HCT116 (cell line): Measurements from ENCODE around the gene ARID3A. TPM values are rescaled to one million over a fixed set of nuclear protein-coding genes. Genes with fewer than 3 reads are reported as not detected.

Experiments
- ATAC-seq: fragments of 200-7000 bp; cut with Tn5 transposase; 2 replicates; pipeline ENCODE4 v1.9.1; 2020; ENCODE audit warnings: mild to moderate bottlenecking, moderate library complexity
- BruUV-seq: library from RNA; stranded (reverse); fragments of 400-500 nt; replicated peaks from 2 replicates; lab custom pipeline; 2021; lab: Mats Ljungman, UMichigan
- CTCF ChIA-PET: fragments of 300-600 bp; sonication (Branson Sonifier 250); formaldehyde crosslinking; loops from one replicate; lab custom pipeline; 2021; ENCODE audit warnings: antibody characterized with exemption; lab: Charles Lee
- POLR2A ChIA-PET: fragments of 300-600, 350-600 bp; sonication (Branson Sonifier 250); formaldehyde crosslinking; loops from one replicate; lab custom pipeline; 2021; ENCODE audit warnings: antibody characterized with exemption; lab: Charles Lee
- RAD21 ChIA-PET, 2 experiments: fragments of 300-600 bp; sonication (Branson Sonifier 250); formaldehyde crosslinking; loops; one replicate each; lab custom pipeline; 2023; ENCODE audit warnings: low total read pairs in 2 of 2; ENCODE audit not compliant: uncharacterized antibody in 2 of 2, unreplicated experiment in 2 of 2, low non-redundant PET in 1 of 2; lab: Charles Lee
- DNase-seq: peaks from one replicate; pipeline ENCODE4 v3.0.0-alpha.2; 2010; ENCODE audit warnings: low read depth, low spot score
- H2AFZ ChIP-seq: fragments of 200-600 bp; shearing (Covaris generic), sonication (generic); 2 replicates; pipeline ENCODE4 v1.6.1; 2017; ENCODE audit warnings: low read depth, mixed run types, mixed read lengths, antibody characterized with exemption, low read length; ENCODE audit not compliant: poor library complexity, severe bottlenecking
- H3K27ac ChIP-seq: 2 replicates; pipeline ENCODE4 v1.5.1; 2012; ENCODE audit warnings: low read depth, low read length
- H3K27me3 ChIP-seq: fragments of 200-600 bp; sonication (generic); 2 replicates; pipeline ENCODE4 v1.6.1; 2016; ENCODE audit warnings: mixed run types, low read length, mixed read lengths; ENCODE audit not compliant: insufficient read depth
- H3K36me3 ChIP-seq, 2 experiments: fragments of 200-500 bp in 1 of 2; fragments of 200-600 bp in 1 of 2; sonication (Bioruptor generic) in 1 of 2; sonication (generic) in 1 of 2; 2 replicates each; pipeline versions ENCODE4 v1.5.1 to v1.6.1; 2014 to 2016; ENCODE audit warnings: low read length in 2 of 2, inconsistent platforms in 1 of 2, mixed read lengths in 1 of 2, mixed run types in 1 of 2; ENCODE audit not compliant: insufficient read depth in 2 of 2, control insufficient read depth in 1 of 2
- H3K4me1 ChIP-seq, 2 experiments: fragments of 200-600 bp in 1 of 2; sonication (generic) in 1 of 2; 2 replicates each; pipeline versions ENCODE4 v1.5.1 to v1.6.1; 2012 to 2017; ENCODE audit warnings: low read length in 2 of 2, inconsistent platforms in 1 of 2, mild to moderate bottlenecking in 1 of 2, mixed read lengths in 1 of 2, mixed run types in 1 of 2, moderate library complexity in 1 of 2; ENCODE audit not compliant: insufficient read depth in 2 of 2, control insufficient read depth in 1 of 2
- H3K4me2 ChIP-seq: fragments of 200-600 bp; sonication (generic); 2 replicates; pipeline ENCODE4 v1.6.1; 2017; ENCODE audit warnings: mixed run types, low read length, mixed read lengths
- H3K4me3 ChIP-seq, 2 experiments: fragments of 200-600 bp in 1 of 2; sonication (generic) in 1 of 2; replicated peaks in 1 of 2; 2 replicates each; pipeline ENCODE4 v1.5.1; 2011 to 2016; ENCODE audit warnings: low read length in 2 of 2, control low read depth in 1 of 2, low read depth in 1 of 2, mild to moderate bottlenecking in 1 of 2, mixed read lengths in 1 of 2, mixed run types in 1 of 2
- H3K79me2 ChIP-seq: fragments of 200-600 bp; sonication (generic); 2 replicates; pipeline ENCODE4 v1.6.1; 2017; ENCODE audit warnings: mild to moderate bottlenecking, mixed run types, low read length, moderate library complexity, mixed read lengths; ENCODE audit not compliant: insufficient read depth
- H3K9ac ChIP-seq: fragments of 200-600 bp; sonication (generic); 2 replicates; pipeline ENCODE4 v1.6.1; 2016; ENCODE audit warnings: low read length, mixed read lengths
- H3K9me2 ChIP-seq: fragments of 200-600 bp; sonication (generic), shearing (Covaris generic); 2 replicates; pipeline ENCODE4 v1.6.1; 2017; ENCODE audit warnings: mixed run types, mild to moderate bottlenecking, moderate library complexity; ENCODE audit not compliant: insufficient read depth
- H3K9me3 ChIP-seq, 2 experiments: fragments of 200-500 bp in 1 of 2; fragments of 200-600 bp in 1 of 2; sonication (Bioruptor generic) in 1 of 2; sonication (generic) in 1 of 2; 2 replicates each; pipeline ENCODE4 v1.6.1; 2014 to 2017; ENCODE audit warnings: low read length in 2 of 2, mixed read lengths in 2 of 2, inconsistent platforms in 1 of 2, low read depth in 1 of 2, mild to moderate bottlenecking in 1 of 2, mixed run types in 1 of 2, moderate library complexity in 1 of 2; ENCODE audit not compliant: control insufficient read depth in 1 of 2, insufficient read depth in 1 of 2
- H4K20me1 ChIP-seq: fragments of 200-600 bp; sonication (generic), shearing (Covaris generic); 2 replicates; pipeline ENCODE4 v1.6.1; 2017; ENCODE audit warnings: mixed run types, mild to moderate bottlenecking, moderate library complexity; ENCODE audit not compliant: insufficient read depth
- RAD21 ChIP-seq: IDR thresholded peaks from 2 replicates; pipeline ENCODE4 v1.6.1; 2012; ENCODE audit warnings: low read depth, mild to moderate bottlenecking
- SP1 ChIP-seq: IDR thresholded peaks from 2 replicates; pipeline ENCODE4 v1.6.1; 2012; ENCODE audit warnings: low read depth
- ZFX ChIP-seq: fragments of 450-650 bp; IDR thresholded peaks from 2 replicates; pipeline ENCODE4 v1.6.1; 2017
- ZNF274 ChIP-seq: fragments of 200-500 bp; sonication (Bioruptor generic); IDR thresholded peaks from 2 replicates; pipeline ENCODE4 v1.6.1; 2014; ENCODE audit warnings: mild to moderate bottlenecking, low read depth, low read length, inconsistent platforms
- intact Hi-C: fragments of 100-400 bp; cut with micrococcal nuclease; formaldehyde crosslinking; loops from 2 replicates; pipeline ENCODE4 v1.10.0; 2022
- total RNA-seq: library from RNA; stranded (reverse); gene quantifications from one replicate; pipeline ENCODE4 v1.2.1, GENCODE V29; 2021; ENCODE audit not compliant: unreplicated experiment
- TF ChIP-seq, protein P1 (sequence below): IDR thresholded peaks from 2 replicates; pipeline ENCODE4 v1.6.1; 2012
- TF ChIP-seq, protein P2 (sequence below): IDR thresholded peaks from 2 replicates; pipeline ENCODE4 v1.6.1; 2011; ENCODE audit warnings: mild to moderate bottlenecking, low read length, moderate library complexity; ENCODE audit not compliant: insufficient replicate concordance; ENCODE audit errors: extremely low read depth

ARID3A gene
- total RNA-seq, 1 experiment from 2014 or later = 21.8 TPM

- H4K20me1 ChIP-seq = no peaks in the 10 kb centered on the region
- H3K4me2 ChIP-seq = no peak overlapping the region
- RAD21 ChIA-PET = no interaction called here
- ATAC-seq (no peak), DNase-seq (no peak)
- H3K79me2 ChIP-seq = no peaks in the 10 kb centered on the region
- H3K4me3 ChIP-seq = no peak overlapping the region
- no peak overlapping the region for H2AFZ ChIP-seq
- CTCF ChIA-PET = no interaction called here
- H3K9me2 ChIP-seq = no peaks in the 10 kb centered on the region
- H3K9me3 ChIP-seq = no peaks in the 10 kb centered on the region
- BruUV-seq = no TSS peak
- no peak overlapping the region for H3K9ac ChIP-seq
- peaks cover 3 to 10% of the 10 kb centered on the region in 2 experiments; a peak in 2 of 4 replicates for H3K4me1 ChIP-seq
- H3K27ac ChIP-seq = no peak overlapping the region
- POLR2A ChIA-PET = no interaction called here
- H3K27me3 ChIP-seq = no peaks in the 10 kb centered on the region
- H3K36me3 ChIP-seq = no peaks in the 10 kb centered on the region
- intact Hi-C loops = no loop called here
- TF ChIP-seq ZFX (no peak), RAD21 (no peak), ZNF274 (no peak), SP1 (no peak)
- TF ChIP-seq, protein P1, sequence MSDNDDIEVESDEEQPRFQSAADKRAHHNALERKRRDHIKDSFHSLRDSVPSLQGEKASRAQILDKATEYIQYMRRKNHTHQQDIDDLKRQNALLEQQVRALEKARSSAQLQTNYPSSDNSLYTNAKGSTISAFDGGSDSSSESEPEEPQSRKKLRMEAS = no peak
- TF ChIP-seq, protein P2, sequence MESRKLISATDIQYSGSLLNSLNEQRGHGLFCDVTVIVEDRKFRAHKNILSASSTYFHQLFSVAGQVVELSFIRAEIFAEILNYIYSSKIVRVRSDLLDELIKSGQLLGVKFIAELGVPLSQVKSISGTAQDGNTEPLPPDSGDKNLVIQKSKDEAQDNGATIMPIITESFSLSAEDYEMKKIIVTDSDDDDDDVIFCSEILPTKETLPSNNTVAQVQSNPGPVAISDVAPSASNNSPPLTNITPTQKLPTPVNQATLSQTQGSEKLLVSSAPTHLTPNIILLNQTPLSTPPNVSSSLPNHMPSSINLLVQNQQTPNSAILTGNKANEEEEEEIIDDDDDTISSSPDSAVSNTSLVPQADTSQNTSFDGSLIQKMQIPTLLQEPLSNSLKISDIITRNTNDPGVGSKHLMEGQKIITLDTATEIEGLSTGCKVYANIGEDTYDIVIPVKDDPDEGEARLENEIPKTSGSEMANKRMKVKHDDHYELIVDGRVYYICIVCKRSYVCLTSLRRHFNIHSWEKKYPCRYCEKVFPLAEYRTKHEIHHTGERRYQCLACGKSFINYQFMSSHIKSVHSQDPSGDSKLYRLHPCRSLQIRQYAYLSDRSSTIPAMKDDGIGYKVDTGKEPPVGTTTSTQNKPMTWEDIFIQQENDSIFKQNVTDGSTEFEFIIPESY = no peak
Measured at GRCh38 chr19:1004803-1005664, 79.2 kb downstream of the ARID3A start.
